ENCODE measurements around the gene PVR.
"Not testable (repeated sequence)": the region's sequence is repeated elsewhere in the genome, so short reads cannot be mapped to it uniquely, and the experiment has no call there.

The PVR gene

GRCh38 chr19:44700547-44700946 is 56.8 kb downstream of the PVR start:
- no peaks in the 10 kb centered on the region for H3K9me3 ChIP-seq (ENCODE audit: control insufficient read depth, insufficient read depth, low read length)
- no peak overlapping the region for H3K9ac ChIP-seq (ENCODE audit: low read depth, low read length)
- no peaks in the 10 kb centered on the region for H3K4me1 ChIP-seq (ENCODE audit: insufficient read depth, low read length)
- H3K36me3 ChIP-seq (ENCODE audit: insufficient read depth, low read length), result no peaks in the 10 kb centered on the region

- Histone ChIP-seq H3K4me1 (ENCODE audit: insufficient read depth, low read length) (no peaks in the 10 kb centered on the region), H3K36me3 (ENCODE audit: insufficient read depth, low read length) (no peaks in the 10 kb centered on the region), H3K9me3 (ENCODE audit: control insufficient read depth, insufficient read depth, low read length) (no peaks in the 10 kb centered on the region), H3K9ac (ENCODE audit: low read depth, low read length) (no peak overlapping the region)
These were observed 57.5 kb downstream of the PVR start for GRCh38 chr19:44701228-44701627.

GRCh38 chr19:44702551-44703176 is 59.0 kb downstream of the PVR start:
- Histone ChIP-seq H3K4me1 (ENCODE audit: insufficient read depth, low read length) (no peaks in the 10 kb centered on the region), H3K9me3 (ENCODE audit: control insufficient read depth, insufficient read depth, low read length) (no peaks in the 10 kb centered on the region), H3K9ac (ENCODE audit: low read depth, low read length) (no peak overlapping the region), H3K36me3 (ENCODE audit: insufficient read depth, low read length) (no peaks in the 10 kb centered on the region)

- H3K9ac ChIP-seq (ENCODE audit: low read depth, low read length), result no peak overlapping the region
These were observed 59.8 kb downstream of the PVR start for GRCh38 chr19:44703336-44704078.

GRCh38 chr19:44704982-44705381 is 61.3 kb downstream of the PVR start:
- H3K4me1 ChIP-seq (ENCODE audit: insufficient read depth, low read length), result no peaks in the 10 kb centered on the region
- no peaks in the 10 kb centered on the region for H3K36me3 ChIP-seq (ENCODE audit: insufficient read depth, low read length)
- H3K9ac ChIP-seq (ENCODE audit: low read depth, low read length), result no peak overlapping the region
- H3K9me3 ChIP-seq (ENCODE audit: control insufficient read depth, insufficient read depth, low read length), result no peaks in the 10 kb centered on the region

More at GRCh38 chr19:44703336-44704078, 59.8 kb downstream of the PVR start:
- Histone ChIP-seq H3K9me3 (ENCODE audit: control insufficient read depth, insufficient read depth, low read length) (no peaks in the 10 kb centered on the region), H3K36me3 (ENCODE audit: insufficient read depth, low read length) (no peaks in the 10 kb centered on the region), H3K4me1 (ENCODE audit: insufficient read depth, low read length) (no peaks in the 10 kb centered on the region)

- Histone ChIP-seq H3K9ac (ENCODE audit: low read depth, low read length) (no peak overlapping the region), H3K4me1 (ENCODE audit: insufficient read depth, low read length) (no peaks in the 10 kb centered on the region), H3K9me3 (ENCODE audit: control insufficient read depth, insufficient read depth, low read length) (no peaks in the 10 kb centered on the region), H3K36me3 (ENCODE audit: insufficient read depth, low read length) (no peaks in the 10 kb centered on the region)
These were observed 61.8 kb downstream of the PVR start for GRCh38 chr19:44705502-44706010.

- no peak overlapping the region for H3K9ac ChIP-seq (ENCODE audit: low read depth, low read length)
- no peaks in the 10 kb centered on the region for H3K9me3 ChIP-seq (ENCODE audit: control insufficient read depth, insufficient read depth, low read length)
- no peaks in the 10 kb centered on the region for H3K36me3 ChIP-seq (ENCODE audit: insufficient read depth, low read length)
- H3K4me1 ChIP-seq (ENCODE audit: insufficient read depth, low read length), result no peaks in the 10 kb centered on the region
These were observed 63.0 kb downstream of the PVR start for GRCh38 chr19:44706506-44707236.

GRCh38 chr19:44707794-44708193 is 64.1 kb downstream of the PVR start:
- H3K36me3 ChIP-seq (ENCODE audit: insufficient read depth, low read length), result no peaks in the 10 kb centered on the region
- no peaks in the 10 kb centered on the region for H3K9me3 ChIP-seq (ENCODE audit: control insufficient read depth, insufficient read depth, low read length)
- no peak overlapping the region for H3K9ac ChIP-seq (ENCODE audit: low read depth, low read length)
- H3K4me1 ChIP-seq (ENCODE audit: insufficient read depth, low read length), result no peaks in the 10 kb centered on the region

- no peaks in the 10 kb centered on the region for H3K9me3 ChIP-seq (ENCODE audit: control insufficient read depth, insufficient read depth, low read length)
- no peak overlapping the region for H3K9ac ChIP-seq (ENCODE audit: low read depth, low read length)
- H3K36me3 ChIP-seq (ENCODE audit: insufficient read depth, low read length), result no peaks in the 10 kb centered on the region
These were observed 65.2 kb downstream of the PVR start for GRCh38 chr19:44708940-44709339.

GRCh38 chr19:44709434-44710266 is 65.9 kb downstream of the PVR start:
- not testable (repeated sequence) for H3K9me3 ChIP-seq (ENCODE audit: control insufficient read depth, insufficient read depth, low read length)

More at GRCh38 chr19:44708940-44709339, 65.2 kb downstream of the PVR start:
- no peaks in the 10 kb centered on the region for H3K4me1 ChIP-seq (ENCODE audit: insufficient read depth, low read length)

GRCh38 chr19:44710483-44710882 is 66.8 kb downstream of the PVR start:
- Histone ChIP-seq H3K4me1 (ENCODE audit: insufficient read depth, low read length) (no peaks in the 10 kb centered on the region), H3K36me3 (ENCODE audit: insufficient read depth, low read length) (no peaks in the 10 kb centered on the region), H3K9me3 (ENCODE audit: control insufficient read depth, insufficient read depth, low read length) (no peaks in the 10 kb centered on the region), H3K9ac (ENCODE audit: low read depth, low read length) (no peak overlapping the region)

More at GRCh38 chr19:44709434-44710266, 65.9 kb downstream of the PVR start:
- not testable (repeated sequence) for H3K36me3 ChIP-seq (ENCODE audit: insufficient read depth, low read length); H3K4me1 ChIP-seq (ENCODE audit: insufficient read depth, low read length); H3K9ac ChIP-seq (ENCODE audit: low read depth, low read length)

GRCh38 chr19:44712864-44713515 is 69.3 kb downstream of the PVR start:
- no peaks in the 10 kb centered on the region for H3K9me3 ChIP-seq (ENCODE audit: control insufficient read depth, insufficient read depth, low read length)
- no peaks in the 10 kb centered on the region; the same call in 1 of the 2 replicates for H3K4me1 ChIP-seq (ENCODE audit: insufficient read depth, low read length)
- H3K36me3 ChIP-seq (ENCODE audit: insufficient read depth, low read length), result no peaks in the 10 kb centered on the region
- H3K9ac ChIP-seq (ENCODE audit: low read depth, low read length), result no peak overlapping the region

Data from ES-I3 (cell line).